ENCODE data around the gene SERPINA4. TPM values are rescaled to one million over a fixed set of nuclear protein-coding genes. Genes with fewer than 3 reads are reported as not detected.

Gene SERPINA4
- total and polyA plus RNA-seq, 2 experiments from 2014 or later, result not detected

DNA sequence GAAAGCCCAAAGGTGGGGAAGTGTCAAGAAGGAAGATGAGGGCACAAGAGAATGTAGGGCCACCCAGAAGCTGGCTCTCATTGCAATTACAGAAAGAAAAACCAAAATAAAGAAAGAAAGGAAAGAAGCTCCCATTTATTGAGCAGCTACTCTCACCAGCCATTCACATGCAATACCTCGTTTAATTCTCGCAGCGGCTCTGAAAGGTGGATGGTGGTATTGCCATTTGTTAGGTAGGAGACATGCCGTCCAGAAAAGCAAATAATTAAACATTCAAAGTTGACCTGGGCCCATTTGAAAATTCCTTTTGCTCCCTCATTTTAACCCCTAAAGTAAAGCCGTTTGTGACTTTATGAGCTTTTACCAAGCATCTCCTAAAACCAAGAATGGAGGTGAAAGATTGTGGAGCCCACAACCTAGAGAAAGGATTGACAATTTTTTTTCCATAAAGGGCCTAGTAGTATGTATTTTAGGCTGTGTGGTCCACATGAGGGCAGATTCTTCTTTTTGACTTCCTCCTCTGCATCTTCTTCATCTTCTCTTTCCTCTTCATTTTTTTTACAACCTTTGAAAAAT is 56.2 kb downstream of the SERPINA4 start (continued):
- TF ChIP-seq, protein P1, sequence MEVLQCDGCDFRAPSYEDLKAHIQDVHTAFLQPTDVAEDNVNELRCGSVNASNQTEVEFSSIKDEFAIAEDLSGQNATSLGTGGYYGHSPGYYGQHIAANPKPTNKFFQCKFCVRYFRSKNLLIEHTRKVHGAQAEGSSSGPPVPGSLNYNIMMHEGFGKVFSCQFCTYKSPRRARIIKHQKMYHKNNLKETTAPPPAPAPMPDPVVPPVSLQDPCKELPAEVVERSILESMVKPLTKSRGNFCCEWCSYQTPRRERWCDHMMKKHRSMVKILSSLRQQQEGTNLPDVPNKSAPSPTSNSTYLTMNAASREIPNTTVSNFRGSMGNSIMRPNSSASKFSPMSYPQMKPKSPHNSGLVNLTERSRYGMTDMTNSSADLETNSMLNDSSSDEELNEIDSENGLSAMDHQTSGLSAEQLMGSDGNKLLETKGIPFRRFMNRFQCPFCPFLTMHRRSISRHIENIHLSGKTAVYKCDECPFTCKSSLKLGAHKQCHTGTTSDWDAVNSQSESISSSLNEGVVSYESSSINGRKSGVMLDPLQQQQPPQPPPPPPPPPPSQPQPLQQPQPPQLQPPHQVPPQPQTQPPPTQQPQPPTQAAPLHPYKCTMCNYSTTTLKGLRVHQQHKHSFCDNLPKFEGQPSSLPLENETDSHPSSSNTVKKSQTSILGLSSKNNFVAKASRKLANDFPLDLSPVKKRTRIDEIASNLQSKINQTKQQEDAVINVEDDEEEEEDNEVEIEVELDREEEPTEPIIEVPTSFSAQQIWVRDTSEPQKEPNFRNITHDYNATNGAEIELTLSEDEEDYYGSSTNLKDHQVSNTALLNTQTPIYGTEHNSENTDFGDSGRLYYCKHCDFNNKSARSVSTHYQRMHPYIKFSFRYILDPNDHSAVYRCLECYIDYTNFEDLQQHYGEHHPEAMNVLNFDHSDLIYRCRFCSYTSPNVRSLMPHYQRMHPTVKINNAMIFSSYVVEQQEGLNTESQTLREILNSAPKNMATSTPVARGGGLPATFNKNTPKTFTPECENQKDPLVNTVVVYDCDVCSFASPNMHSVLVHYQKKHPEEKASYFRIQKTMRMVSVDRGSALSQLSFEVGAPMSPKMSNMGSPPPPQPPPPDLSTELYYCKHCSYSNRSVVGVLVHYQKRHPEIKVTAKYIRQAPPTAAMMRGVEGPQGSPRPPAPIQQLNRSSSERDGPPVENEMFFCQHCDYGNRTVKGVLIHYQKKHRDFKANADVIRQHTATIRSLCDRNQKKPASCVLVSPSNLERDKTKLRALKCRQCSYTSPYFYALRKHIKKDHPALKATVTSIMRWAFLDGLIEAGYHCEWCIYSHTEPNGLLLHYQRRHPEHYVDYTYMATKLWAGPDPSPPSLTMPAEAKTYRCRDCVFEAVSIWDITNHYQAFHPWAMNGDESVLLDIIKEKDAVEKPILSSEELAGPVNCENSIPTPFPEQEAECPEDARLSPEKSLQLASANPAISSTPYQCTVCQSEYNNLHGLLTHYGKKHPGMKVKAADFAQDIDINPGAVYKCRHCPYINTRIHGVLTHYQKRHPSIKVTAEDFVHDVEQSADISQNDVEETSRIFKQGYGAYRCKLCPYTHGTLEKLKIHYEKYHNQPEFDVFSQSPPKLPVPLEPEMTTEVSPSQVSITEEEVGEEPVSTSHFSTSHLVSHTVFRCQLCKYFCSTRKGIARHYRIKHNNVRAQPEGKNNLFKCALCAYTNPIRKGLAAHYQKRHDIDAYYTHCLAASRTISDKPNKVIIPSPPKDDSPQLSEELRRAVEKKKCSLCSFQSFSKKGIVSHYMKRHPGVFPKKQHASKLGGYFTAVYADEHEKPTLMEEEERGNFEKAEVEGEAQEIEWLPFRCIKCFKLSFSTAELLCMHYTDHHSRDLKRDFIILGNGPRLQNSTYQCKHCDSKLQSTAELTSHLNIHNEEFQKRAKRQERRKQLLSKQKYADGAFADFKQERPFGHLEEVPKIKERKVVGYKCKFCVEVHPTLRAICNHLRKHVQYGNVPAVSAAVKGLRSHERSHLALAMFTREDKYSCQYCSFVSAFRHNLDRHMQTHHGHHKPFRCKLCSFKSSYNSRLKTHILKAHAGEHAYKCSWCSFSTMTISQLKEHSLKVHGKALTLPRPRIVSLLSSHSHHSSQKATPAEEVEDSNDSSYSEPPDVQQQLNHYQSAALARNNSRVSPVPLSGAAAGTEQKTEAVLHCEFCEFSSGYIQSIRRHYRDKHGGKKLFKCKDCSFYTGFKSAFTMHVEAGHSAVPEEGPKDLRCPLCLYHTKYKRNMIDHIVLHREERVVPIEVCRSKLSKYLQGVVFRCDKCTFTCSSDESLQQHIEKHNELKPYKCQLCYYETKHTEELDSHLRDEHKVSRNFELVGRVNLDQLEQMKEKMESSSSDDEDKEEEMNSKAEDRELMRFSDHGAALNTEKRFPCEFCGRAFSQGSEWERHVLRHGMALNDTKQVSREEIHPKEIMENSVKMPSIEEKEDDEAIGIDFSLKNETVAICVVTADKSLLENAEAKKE (CRISPR knock-in tag; IDR thresholded peaks at IDR 0.05), result no peak
- no peak for TF ChIP-seq POLR2AphosphoS5 (IDR thresholded peaks at IDR 0.05; ENCODE audit: low read depth)
- TF ChIP-seq STAT1 (IDR thresholded peaks at IDR 0.05; ENCODE audit: unreplicated experiment), result no peak
- no peak for TF ChIP-seq EZH2 (IDR thresholded peaks at IDR 0.05; ENCODE audit: low read depth, unreplicated experiment)
- TF ChIP-seq, protein P2, sequence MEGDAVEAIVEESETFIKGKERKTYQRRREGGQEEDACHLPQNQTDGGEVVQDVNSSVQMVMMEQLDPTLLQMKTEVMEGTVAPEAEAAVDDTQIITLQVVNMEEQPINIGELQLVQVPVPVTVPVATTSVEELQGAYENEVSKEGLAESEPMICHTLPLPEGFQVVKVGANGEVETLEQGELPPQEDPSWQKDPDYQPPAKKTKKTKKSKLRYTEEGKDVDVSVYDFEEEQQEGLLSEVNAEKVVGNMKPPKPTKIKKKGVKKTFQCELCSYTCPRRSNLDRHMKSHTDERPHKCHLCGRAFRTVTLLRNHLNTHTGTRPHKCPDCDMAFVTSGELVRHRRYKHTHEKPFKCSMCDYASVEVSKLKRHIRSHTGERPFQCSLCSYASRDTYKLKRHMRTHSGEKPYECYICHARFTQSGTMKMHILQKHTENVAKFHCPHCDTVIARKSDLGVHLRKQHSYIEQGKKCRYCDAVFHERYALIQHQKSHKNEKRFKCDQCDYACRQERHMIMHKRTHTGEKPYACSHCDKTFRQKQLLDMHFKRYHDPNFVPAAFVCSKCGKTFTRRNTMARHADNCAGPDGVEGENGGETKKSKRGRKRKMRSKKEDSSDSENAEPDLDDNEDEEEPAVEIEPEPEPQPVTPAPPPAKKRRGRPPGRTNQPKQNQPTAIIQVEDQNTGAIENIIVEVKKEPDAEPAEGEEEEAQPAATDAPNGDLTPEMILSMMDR (conservative IDR thresholded peaks at IDR 0.05; ENCODE audit: low read depth in 2 of 2), result no peak
- TF ChIP-seq ZNF114 (CRISPR knock-in tag; IDR thresholded peaks at IDR 0.05), result no peak

Data from GM23338 (cell line).